IMR-90 (cell line): ENCODE measurements around the gene BCO2. TPM values are rescaled to one million over a fixed set of nuclear protein-coding genes. Genes with fewer than 3 reads are reported as not detected.

Experiments used
- ATAC-seq: fragments of 200-7000 bp; cut with Tn5 transposase; 2 replicates; pipeline ENCODE4 v1.9.1; 2020; ENCODE audit warnings: low read depth, mild to moderate bottlenecking, moderate library complexity
- BruUV-seq: library from RNA; stranded (reverse); fragments of 400-500 nt; replicated peaks from 2 replicates; lab custom pipeline; 2021; lab: Mats Ljungman, UMichigan
- CTCF ChIA-PET: fragments of 300-600 bp; formaldehyde crosslinking; extraction: SDS; loops from one replicate; lab custom pipeline; 2021; ENCODE audit warnings: antibody characterized with exemption; lab: Yijun Ruan, JAX
- POLR2A ChIA-PET: fragments of 300-600 bp; sonication (Branson Sonifier 250); formaldehyde crosslinking; loops from one replicate; lab custom pipeline; 2022; ENCODE audit warnings: antibody characterized with exemption; ENCODE audit not compliant: unreplicated experiment; lab: Charles Lee
- DNase-seq: peaks from one replicate; pipeline ENCODE4 v3.0.0; 2013
- H2AFZ ChIP-seq: replicated peaks from 2 replicates; pipeline ENCODE3; 2013; ENCODE audit warnings: low read length, mild to moderate bottlenecking; ENCODE audit not compliant: poor library complexity
- H2AK5ac ChIP-seq: 2 replicates; pipeline ENCODE4 v1.6.1; 2013; ENCODE audit warnings: low read depth, low read length, inconsistent platforms
- H2AK9ac ChIP-seq: replicated peaks from 2 replicates; pipeline ENCODE3; 2013; ENCODE audit warnings: mild to moderate bottlenecking, low read depth, low read length, moderate library complexity; ENCODE audit not compliant: poor library complexity
- H2BK120ac ChIP-seq: 2 replicates; pipeline ENCODE4 v1.6.1; 2013; ENCODE audit warnings: low read depth, low read length, inconsistent platforms
- H2BK15ac ChIP-seq: 3 replicates; pipeline ENCODE4 v1.6.1; 2013; ENCODE audit warnings: low read depth, low read length, inconsistent platforms
- H2BK20ac ChIP-seq: 2 replicates; pipeline ENCODE4 v1.6.1; 2013; ENCODE audit warnings: low read depth, mild to moderate bottlenecking, inconsistent platforms, low read length, moderate library complexity
- H2BK5ac ChIP-seq: 2 replicates; pipeline ENCODE4 v1.6.1; 2013; ENCODE audit warnings: mild to moderate bottlenecking, low read depth, low read length, inconsistent platforms; ENCODE audit not compliant: poor library complexity, severe bottlenecking
- H3K14ac ChIP-seq: replicated peaks from 2 replicates; pipeline ENCODE4 v1.6.1; 2013; ENCODE audit warnings: low read depth, low read length, inconsistent platforms
- H3K18ac ChIP-seq: 2 replicates; pipeline ENCODE4 v1.6.1; 2013; ENCODE audit warnings: low read depth, low read length, control low read depth
- H3K23ac ChIP-seq: 2 replicates; pipeline ENCODE4 v1.6.1; 2013; ENCODE audit warnings: low read depth, low read length, inconsistent platforms
- H3K27ac ChIP-seq: 2 replicates; pipeline ENCODE4 v1.5.1; 2013; ENCODE audit warnings: mild to moderate bottlenecking, control low read depth, low read length; ENCODE audit not compliant: insufficient read depth
- H3K27me3 ChIP-seq: 2 replicates; pipeline ENCODE4 v1.6.1; 2013; ENCODE audit warnings: low read length; ENCODE audit not compliant: control insufficient read depth, insufficient read depth
- H3K36me3 ChIP-seq: 2 replicates; pipeline ENCODE4 v1.6.1; 2013; ENCODE audit warnings: low read length, mixed read lengths; ENCODE audit not compliant: control insufficient read depth, insufficient read depth
- H3K4ac ChIP-seq: 2 replicates; pipeline ENCODE4 v1.6.1; 2013; ENCODE audit warnings: low read depth, low read length, inconsistent platforms
- H3K4me1 ChIP-seq: 2 replicates; pipeline ENCODE4 v1.6.1; 2013; ENCODE audit warnings: low read length, mixed read lengths; ENCODE audit not compliant: control insufficient read depth, insufficient read depth
- H3K4me2 ChIP-seq: 2 replicates; pipeline ENCODE4 v1.6.1; 2013; ENCODE audit warnings: low read depth, mild to moderate bottlenecking, control low read depth, low read length, moderate library complexity
- H3K4me3 ChIP-seq: 2 replicates; pipeline ENCODE4 v1.5.1; 2013; ENCODE audit warnings: low read depth, mild to moderate bottlenecking, control low read depth, low read length, moderate library complexity; ENCODE audit not compliant: insufficient read depth
- H3K56ac ChIP-seq: 2 replicates; pipeline ENCODE4 v1.6.1; 2013; ENCODE audit warnings: low read length, inconsistent platforms; ENCODE audit not compliant: insufficient read depth; ENCODE audit errors: extremely low read depth
- H3K79me1 ChIP-seq, 2 experiments: 2 replicates each; pipeline ENCODE4 v1.6.1; 2013; ENCODE audit warnings: low read length in 2 of 2, inconsistent platforms in 1 of 2, low read depth in 1 of 2
- H3K9ac ChIP-seq: 2 replicates; pipeline ENCODE4 v1.6.1; 2013; ENCODE audit warnings: low read depth, low read length, control low read depth
- H3K9me1 ChIP-seq: 2 replicates; pipeline ENCODE4 v1.6.1; 2013; ENCODE audit warnings: low read length, inconsistent platforms; ENCODE audit not compliant: insufficient read depth
- H3K9me3 ChIP-seq: 2 replicates; pipeline ENCODE4 v1.6.1; 2013; ENCODE audit warnings: low read length; ENCODE audit not compliant: control insufficient read depth, insufficient read depth
- H4K20me1 ChIP-seq: 2 replicates; pipeline ENCODE4 v1.6.1; 2013; ENCODE audit warnings: low read length, inconsistent platforms; ENCODE audit not compliant: insufficient read depth
- H4K5ac ChIP-seq: 2 replicates; pipeline ENCODE4 v1.6.1; 2013; ENCODE audit warnings: mild to moderate bottlenecking, low read depth, low read length, control low read depth
- H4K8ac ChIP-seq, 2 experiments: 2 replicates each; pipeline ENCODE4 v1.6.1; 2013; ENCODE audit warnings: low read depth in 2 of 2, low read length in 2 of 2, control low read depth in 1 of 2, inconsistent platforms in 1 of 2
- H4K91ac ChIP-seq: 2 replicates; pipeline ENCODE4 v1.6.1; 2013; ENCODE audit warnings: low read depth, low read length, inconsistent platforms; ENCODE audit not compliant: insufficient read depth
- CEBPB ChIP-seq: IDR thresholded peaks from 2 replicates; pipeline ENCODE4 v1.6.1; 2012; ENCODE audit warnings: low read depth, low read length, improper control_type of control experiment
- CHD1 ChIP-seq: IDR thresholded peaks from 2 replicates; pipeline ENCODE4 v1.6.1; 2012; ENCODE audit warnings: low read depth, low read length, improper control_type of control experiment
- RFX5 ChIP-seq: IDR thresholded peaks from 2 replicates; pipeline ENCODE4 v1.8.0; 2012; ENCODE audit warnings: low read depth, mild to moderate bottlenecking, low read length, moderate library complexity
- SMC3 ChIP-seq: fragments of 150-350 bp; IDR thresholded peaks from 2 replicates; pipeline ENCODE4 v1.6.1; 2016; ENCODE audit warnings: low read depth, mild to moderate bottlenecking, antibody characterized with exemption, low read length, moderate library complexity
- WGBS, 2 experiments: methylation state at CpG; one replicate each; pipeline versions ENCODE4 v1.1.5 to v1.1.7; 2013; ENCODE audit warnings: missing lambda C conversion rate in 2 of 2; ENCODE audit not compliant: insufficient read length in 1 of 2; ENCODE audit errors: extremely low coverage in 2 of 2; 5-methylcytosine and 5-hydroxymethylcytosine counted together
- dilution Hi-C: fragments of 300-500 bp; cut with HindIII; formaldehyde crosslinking; loops from one replicate; pipeline ENCODE4 v1.14.3; 2018; ENCODE audit warnings: low sequenced_read_pairs; ENCODE audit not compliant: unreplicated experiment
- in situ Hi-C: fragments of 300-500 bp; cut with MboI; formaldehyde crosslinking; loops from 3 replicates; pipeline ENCODE4 v1.14.3; 2019; ENCODE audit warnings: low sequenced_read_pairs, inconsistent platforms, mixed read lengths
- intact Hi-C: fragments of 100-400 bp; cut with micrococcal nuclease; formaldehyde crosslinking; loops from 2 replicates; pipeline ENCODE4 v1.10.0; 2022
- polyA plus RNA-seq, 3 experiments: library from polyadenylated mRNA; depleted of rRNA; stranded (reverse); fragments of >200 nt; gene quantifications; 2 replicates each; pipeline ENCODE4 v1.2.3, GENCODE V29; 2012; ENCODE audit warnings: low replicate concordance in 1 of 3
- total RNA-seq: library from RNA; depleted of rRNA; stranded (reverse); fragments of >200 nt; gene quantifications from 2 replicates; pipeline ENCODE4 v1.2.3, GENCODE V29; 2012
- TF ChIP-seq, protein P1 (sequence below): conservative IDR thresholded peaks from 2 replicates; pipeline ENCODE4 v1.5.1; 2012; ENCODE audit warnings: mild to moderate bottlenecking, low read depth, low read length, improper control_type of control experiment
- TF ChIP-seq, protein P2 (sequence below): fragments of 150-350 bp; IDR thresholded peaks from 2 replicates; pipeline ENCODE4 v1.6.1; 2016; ENCODE audit warnings: low read depth, mild to moderate bottlenecking, low read length, moderate library complexity, borderline replicate concordance

The BCO2 gene
- total and polyA plus RNA-seq, 2 of the 4 experiments (the other 2 are of a cell fraction), result 0.18 to 0.68 TPM

DNA sequence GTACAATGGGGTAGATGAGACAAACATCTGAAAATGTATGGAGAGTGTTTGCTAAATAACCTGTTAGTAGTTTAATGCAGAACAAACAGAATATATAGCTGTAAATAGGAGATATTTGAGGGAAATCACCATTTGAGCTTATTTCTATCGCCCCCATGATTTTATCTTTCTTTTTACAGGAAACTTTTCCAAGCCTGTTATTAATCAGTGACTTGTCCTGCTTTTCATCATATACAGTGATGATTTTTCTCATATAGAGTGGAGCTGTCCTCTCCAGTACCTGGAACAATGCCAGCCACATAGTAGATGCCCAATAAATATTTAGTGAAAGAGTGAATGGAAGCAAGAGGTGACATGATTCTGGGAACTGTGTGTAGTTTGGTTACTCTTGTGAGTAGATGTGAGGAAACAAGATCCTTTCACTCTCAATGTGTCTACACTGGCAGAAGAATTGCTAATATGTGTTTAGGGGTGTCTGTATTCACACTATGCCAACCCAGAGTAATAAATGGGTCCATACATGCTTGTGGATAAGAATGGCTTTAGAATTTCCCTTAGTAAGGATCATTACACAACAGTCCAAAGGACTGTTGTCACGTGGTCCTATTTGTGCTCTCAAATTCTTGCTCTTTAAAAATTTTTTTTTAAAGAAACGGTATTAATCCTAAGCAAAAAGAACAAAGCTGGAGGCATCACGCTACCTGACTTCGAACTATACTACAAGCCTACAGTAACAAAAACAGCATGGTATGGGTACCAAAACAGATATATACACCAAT is 48.6 kb downstream of the BCO2 start:
- no peaks in the 10 kb centered on the region for H3K9me1 ChIP-seq
- POLR2A ChIA-PET, result no interaction called here
- H3K4me1 ChIP-seq, result peaks cover 11% of the 10 kb centered on the region
- CTCF ChIA-PET, result interaction anchor here (1.9 kb wide), 1 partner anchor 57 kb away, joined by 16 read pairs; no protein-coding TSS in a partner anchor
- H3K4me3 ChIP-seq, result no peak overlapping the region
- H2AK9ac ChIP-seq, result no peak overlapping the region
- in situ Hi-C loops (loop anchor here (5.0 to 25.0 kb wide), 4 partner anchors 58 to 1313 kb away; no protein-coding TSS in a partner anchor), dilution Hi-C loops (no loop called here), intact Hi-C loops (loop anchor here (1.0 to 10.0 kb wide), 4 partner anchors 143 to 1065 kb away; partner anchors contain the start of genes ALG9, CFAP68 and FDXACB1)
- no peaks in the 10 kb centered on the region for H4K20me1 ChIP-seq
- H4K5ac ChIP-seq, result no peak overlapping the region
- no peak overlapping the region for H3K14ac ChIP-seq
- no peak overlapping the region for H4K91ac ChIP-seq
- H4K8ac ChIP-seq, result no peak overlapping the region
- H3K9ac ChIP-seq, result no peak overlapping the region
- H3K4ac ChIP-seq, result no peak overlapping the region
- ATAC-seq (no peak), DNase-seq (no peak)
- no CpG with 5 or more reads among the region's 5 CpGs for WGBS, 2 experiments
- no peaks in the 10 kb centered on the region for H3K36me3 ChIP-seq
- TF ChIP-seq, protein P1, sequence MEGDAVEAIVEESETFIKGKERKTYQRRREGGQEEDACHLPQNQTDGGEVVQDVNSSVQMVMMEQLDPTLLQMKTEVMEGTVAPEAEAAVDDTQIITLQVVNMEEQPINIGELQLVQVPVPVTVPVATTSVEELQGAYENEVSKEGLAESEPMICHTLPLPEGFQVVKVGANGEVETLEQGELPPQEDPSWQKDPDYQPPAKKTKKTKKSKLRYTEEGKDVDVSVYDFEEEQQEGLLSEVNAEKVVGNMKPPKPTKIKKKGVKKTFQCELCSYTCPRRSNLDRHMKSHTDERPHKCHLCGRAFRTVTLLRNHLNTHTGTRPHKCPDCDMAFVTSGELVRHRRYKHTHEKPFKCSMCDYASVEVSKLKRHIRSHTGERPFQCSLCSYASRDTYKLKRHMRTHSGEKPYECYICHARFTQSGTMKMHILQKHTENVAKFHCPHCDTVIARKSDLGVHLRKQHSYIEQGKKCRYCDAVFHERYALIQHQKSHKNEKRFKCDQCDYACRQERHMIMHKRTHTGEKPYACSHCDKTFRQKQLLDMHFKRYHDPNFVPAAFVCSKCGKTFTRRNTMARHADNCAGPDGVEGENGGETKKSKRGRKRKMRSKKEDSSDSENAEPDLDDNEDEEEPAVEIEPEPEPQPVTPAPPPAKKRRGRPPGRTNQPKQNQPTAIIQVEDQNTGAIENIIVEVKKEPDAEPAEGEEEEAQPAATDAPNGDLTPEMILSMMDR, result no peak
- TF ChIP-seq CHD1 (no peak), SMC3 (no peak), RFX5 (no peak), CEBPB (no peak)
- TF ChIP-seq, protein P2, sequence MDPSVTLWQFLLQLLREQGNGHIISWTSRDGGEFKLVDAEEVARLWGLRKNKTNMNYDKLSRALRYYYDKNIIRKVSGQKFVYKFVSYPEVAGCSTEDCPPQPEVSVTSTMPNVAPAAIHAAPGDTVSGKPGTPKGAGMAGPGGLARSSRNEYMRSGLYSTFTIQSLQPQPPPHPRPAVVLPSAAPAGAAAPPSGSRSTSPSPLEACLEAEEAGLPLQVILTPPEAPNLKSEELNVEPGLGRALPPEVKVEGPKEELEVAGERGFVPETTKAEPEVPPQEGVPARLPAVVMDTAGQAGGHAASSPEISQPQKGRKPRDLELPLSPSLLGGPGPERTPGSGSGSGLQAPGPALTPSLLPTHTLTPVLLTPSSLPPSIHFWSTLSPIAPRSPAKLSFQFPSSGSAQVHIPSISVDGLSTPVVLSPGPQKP, result no peak
- no peak overlapping the region for H2BK5ac ChIP-seq
- H3K23ac ChIP-seq, result no peak overlapping the region
- peaks cover 18 to 27% of the 10 kb centered on the region in 2 experiments for H3K79me1 ChIP-seq
- no TSS peak for BruUV-seq
- H3K27me3 ChIP-seq, result no peaks in the 10 kb centered on the region
- no peak overlapping the region for H3K4me2 ChIP-seq
- H2BK20ac ChIP-seq, result no peak overlapping the region
- H3K56ac ChIP-seq, result no peak overlapping the region
- H2BK120ac ChIP-seq, result no peak overlapping the region; the same call in 1 of the 2 replicates
- H3K9me3 ChIP-seq, result no peaks in the 10 kb centered on the region
- H2BK15ac ChIP-seq, result no peak overlapping the region
- H2AFZ ChIP-seq, result no peak overlapping the region
- H3K18ac ChIP-seq, result no peak overlapping the region
- H3K27ac ChIP-seq, result no peak overlapping the region
- H2AK5ac ChIP-seq, result no peak overlapping the region
